HepG2 (cell line): Measurements from ENCODE around the gene CCDC117. TPM values are rescaled to one million over a fixed set of nuclear protein-coding genes. Genes with fewer than 3 reads are reported as not detected.
A peak's percentile ranks its signal among the peaks of the same experiment; 100 is the strongest.

Experiments
- ATAC-seq: fragments of 200-7000 bp; cut with Tn5 transposase; 3 replicates; pipeline ENCODE4 v1.9.1; 2020; ENCODE audit warnings: mild to moderate bottlenecking, moderate library complexity
- BruUV-seq: library from RNA; stranded (reverse); fragments of 400-500 nt; replicated peaks from 2 replicates; lab custom pipeline; 2021; lab: Mats Ljungman, UMichigan
- CTCF ChIA-PET: fragments of 300-600 bp; formaldehyde crosslinking; extraction: SDS; loops from one replicate; lab custom pipeline; 2021; ENCODE audit warnings: low total read pairs, inconsistent platforms, low intra/inter-chr PET ratio; lab: Yijun Ruan, JAX
- POLR2A ChIA-PET: fragments of 350-600 bp; sonication (Branson Sonifier 250); formaldehyde crosslinking; loops from one replicate; lab custom pipeline; 2020; ENCODE audit warnings: antibody characterized with exemption, inconsistent platforms; lab: Yijun Ruan, JAX
- DNase-seq: peaks from one replicate; pipeline ENCODE4 v3.0.0-alpha.2; 2015; ENCODE audit warnings: low spot score
- FAIRE-seq: peaks from 3 replicates; lab custom pipeline; 2011; peaks lifted over from hg19 to GRCh38; lab: Jason Lieb, UNC
- H2AFZ ChIP-seq: one replicate; pipeline ENCODE4 v1.6.1; 2011; ENCODE audit warnings: low read length, inconsistent platforms
- H3K27ac ChIP-seq: fragments of 300-600 bp; 3 replicates; pipeline ENCODE4 v1.8.0; 2011; ENCODE audit warnings: mixed run types, mild to moderate bottlenecking, mixed read lengths, low read length, inconsistent platforms; ENCODE audit not compliant: insufficient read depth; ENCODE audit errors: extremely low read length
- H3K27me3 ChIP-seq, 2 experiments: fragments of 200-600 bp in 1 of 2; 2 replicates in 1 of 2; 3 replicates in 1 of 2; pipeline versions ENCODE4 v1.6.0 to v1.8.0; 2011; ENCODE audit warnings: low read length in 2 of 2, mild to moderate bottlenecking in 2 of 2, moderate library complexity in 2 of 2, inconsistent platforms in 1 of 2; ENCODE audit not compliant: insufficient read depth in 2 of 2, control insufficient read depth in 1 of 2
- H3K36me3 ChIP-seq, 2 experiments: fragments of 200-600 bp in 1 of 2; replicated peaks in 1 of 2; 2 replicates in 1 of 2; 3 replicates in 1 of 2; pipeline versions ENCODE4 v1.5.1 to v1.8.0; 2011; ENCODE audit warnings: low read length in 2 of 2, inconsistent platforms in 1 of 2; ENCODE audit not compliant: insufficient read depth in 2 of 2, control insufficient read depth in 1 of 2
- H3K4me1 ChIP-seq: 2 replicates; pipeline ENCODE4 v1.5.1; 2012; ENCODE audit warnings: low read length, inconsistent platforms; ENCODE audit not compliant: insufficient read depth
- H3K4me2 ChIP-seq: 2 replicates; pipeline ENCODE4 v1.6.0; 2011; ENCODE audit warnings: low read depth, low read length, inconsistent platforms
- H3K4me3 ChIP-seq, 3 experiments: fragments of 200-600 bp in 1 of 3; sonication (generic), shearing (Covaris generic) in 1 of 3; replicated peaks in 1 of 3; 2 replicates each; pipeline ENCODE4 v1.5.1; 2011 to 2016; ENCODE audit warnings: low read length in 3 of 3, inconsistent platforms in 2 of 3, low read depth in 2 of 3, mild to moderate bottlenecking in 2 of 3, control low read depth in 1 of 3, mixed read lengths in 1 of 3; ENCODE audit not compliant: insufficient read depth in 1 of 3
- H3K79me2 ChIP-seq: one replicate; pipeline ENCODE4 v1.6.1; 2011; ENCODE audit warnings: low read length, inconsistent platforms; ENCODE audit not compliant: insufficient read depth
- H3K9ac ChIP-seq: 2 replicates; pipeline ENCODE4 v1.6.0; 2011; ENCODE audit warnings: mild to moderate bottlenecking, low read depth, low read length, inconsistent platforms; ENCODE audit not compliant: insufficient read depth
- H3K9me3 ChIP-seq: 2 replicates; pipeline ENCODE4 v1.5.1; 2012; ENCODE audit warnings: mild to moderate bottlenecking, low read length
- H4K20me1 ChIP-seq: 2 replicates; pipeline ENCODE4 v1.6.0; 2011; ENCODE audit warnings: inconsistent platforms, mild to moderate bottlenecking, low read length, moderate library complexity; ENCODE audit not compliant: insufficient read depth
- CREB1 ChIP-seq, 2 experiments: fragments of 450-650 bp in 1 of 2; IDR thresholded peaks; 2 replicates each; pipeline ENCODE4 v1.6.1; 2016 to 2017; ENCODE audit warnings: control low read depth in 1 of 2, mild to moderate bottlenecking in 1 of 2, missing compliant biosample characterization in 1 of 2, missing genetic modification characterization in 1 of 2
- CREM ChIP-seq, 2 experiments: sonication (generic) in 1 of 2; formaldehyde crosslinking in 1 of 2; IDR thresholded peaks; 2 replicates each; pipeline versions ENCODE4 v1.4.0 to v1.6.1; 2016 to 2020; ENCODE audit warnings: antibody characterized with exemption in 1 of 2, mild to moderate bottlenecking in 1 of 2, missing genetic modification reagents in 1 of 2
- HNF4A ChIP-seq: sonication (generic); formaldehyde crosslinking; IDR thresholded peaks from 2 replicates; pipeline ENCODE4 v1.4.0; 2020; ENCODE audit warnings: missing genetic modification reagents
- IKZF5 ChIP-seq: IDR thresholded peaks from 2 replicates; pipeline ENCODE4 v1.6.1; 2018; ENCODE audit warnings: missing genetic modification reagents, mild to moderate bottlenecking, missing compliant biosample characterization
- KDM5A ChIP-seq: fragments of 200-600 bp; sonication (generic); IDR thresholded peaks from 2 replicates; pipeline ENCODE4 v1.7.0; 2018; ENCODE audit warnings: antibody characterized with exemption, mild to moderate bottlenecking, low read length, borderline replicate concordance
- KDM6A ChIP-seq: IDR thresholded peaks from 2 replicates; pipeline ENCODE4 v1.6.1; 2016; ENCODE audit warnings: low read depth
- NR2F6 ChIP-seq, 2 experiments: IDR thresholded peaks; 2 replicates each; pipeline ENCODE4 v1.6.1; 2016; ENCODE audit warnings: antibody characterized with exemption in 1 of 2, mild to moderate bottlenecking in 1 of 2
- RAD21 ChIP-seq: fragments of 450-650 bp; formaldehyde crosslinking; IDR thresholded peaks from 2 replicates; pipeline ENCODE4 v1.5.0; 2020; ENCODE audit warnings: mild to moderate bottlenecking
- RXRA ChIP-seq: sonication (generic); formaldehyde crosslinking; IDR thresholded peaks from 2 replicates; pipeline ENCODE4 v1.5.1; 2020; ENCODE audit warnings: missing genetic modification reagents
- RXRB ChIP-seq: IDR thresholded peaks from 2 replicates; pipeline ENCODE4 v1.6.1; 2016; ENCODE audit warnings: borderline replicate concordance, missing genetic modification reagents, missing compliant biosample characterization
- SNAI1 ChIP-seq: sonication (generic); formaldehyde crosslinking; IDR thresholded peaks from 2 replicates; pipeline ENCODE4 v1.5.0; 2020; ENCODE audit warnings: mild to moderate bottlenecking, missing genetic modification reagents, borderline replicate concordance
- STAG1 ChIP-seq: sonication (generic); formaldehyde crosslinking; IDR thresholded peaks from 2 replicates; pipeline ENCODE4 v1.4.0; 2020; ENCODE audit warnings: missing genetic modification reagents
- ZBTB43 ChIP-seq: sonication (generic); formaldehyde crosslinking; conservative IDR thresholded peaks from 2 replicates; pipeline ENCODE4 v1.4.0; 2020; ENCODE audit warnings: missing genetic modification reagents
- WGBS: methylation state at CpG from one replicate; pipeline ENCODE4 v1.1.6; 2017; ENCODE audit warnings: low lambda C conversion rate; 5-methylcytosine and 5-hydroxymethylcytosine counted together
- in situ Hi-C: cut with HindIII; loops from 2 replicates; pipeline ENCODE4 v1.10.0; 2017; ENCODE audit warnings: low pct_unique_long_range_greater_than_20kb; ENCODE audit not compliant: extremely low pct_ligation_motif_present
- intact Hi-C: fragments of 100-400 bp; cut with micrococcal nuclease; formaldehyde crosslinking; loops from one replicate; pipeline ENCODE4 v1.10.0; 2022; ENCODE audit not compliant: unreplicated experiment
- polyA plus RNA-seq, 8 experiments: library from polyadenylated mRNA; depleted of rRNA in 3 of 8; stranded (reverse) in 7 of 8; unstranded in 1 of 8; fragments of >200 nt; fragmentation: Illumina TruSeq in 4 of 8; extraction: Trizol in 4 of 8; gene quantifications; 2 replicates each; pipeline versions ENCODE4 v1.2.1 to v1.2.3, GENCODE V29; 2011 to 2016; ENCODE audit warnings: low read depth in 4 of 8, missing spikeins in 1 of 8, mixed read lengths in 1 of 8; ENCODE audit not compliant: insufficient read depth in 1 of 8
- total RNA-seq, 5 experiments: library from RNA; depleted of rRNA; stranded (reverse); fragments of >200 nt; fragmentation: Illumina TruSeq; extraction: Trizol; gene quantifications; 2 replicates each; pipeline ENCODE4 v1.2.3, GENCODE V29; 2016; ENCODE audit warnings: low read depth in 1 of 5
- TF ChIP-seq, protein P1 (sequence below): sonication (generic); formaldehyde crosslinking; IDR thresholded peaks from 2 replicates; pipeline ENCODE4 v1.5.0; 2020; ENCODE audit warnings: mild to moderate bottlenecking, missing genetic modification reagents

CCDC117 gene
- total and polyA plus RNA-seq, 2 of the 13 experiments (the other 11 are each of a cell fraction or from before 2014, with no cell fraction given) = 12.6 to 34.2 TPM

- ChIA-PET POLR2A (interaction anchor here (0.9 to 20.4 kb wide), 5 partner anchors 10 to 26 kb away, joined by 3 to 945 read pairs (median 75); no protein-coding TSS in a partner anchor), CTCF (interaction anchor here (2.4 kb wide), 1 partner anchor 26 kb away, joined by 12 read pairs; no protein-coding TSS in a partner anchor)
- peak overlapping the region; percentile 99 for H3K9ac ChIP-seq
- H2AFZ ChIP-seq = no peak overlapping the region
- in situ Hi-C loops = no loop called here
- H4K20me1 ChIP-seq = peaks cover 6% of the 10 kb centered on the region
- H3K27me3 ChIP-seq = no peaks in the 10 kb centered on the region; a peak in 1 of 5 replicates
- peaks cover 2 to 10% of the 10 kb centered on the region in 2 experiments; a peak in 2 of 5 replicates for H3K36me3 ChIP-seq
- H3K79me2 ChIP-seq = peaks cover 41% of the 10 kb centered on the region
- H3K4me1 ChIP-seq = peaks cover 34% of the 10 kb centered on the region
- FAIRE-seq (no peak), ATAC-seq (peak; percentile 18; the same call in 2 of the 3 replicates), DNase-seq (peak; percentile 66)
- peak overlapping the region; percentile 63 for H3K4me2 ChIP-seq
- no TSS peak for BruUV-seq
- no peaks in the 10 kb centered on the region for H3K9me3 ChIP-seq
- intact Hi-C loops = loop anchor here (1.0 kb wide), 2 partner anchors 9 to 27 kb away; no protein-coding TSS in a partner anchor
- WGBS = 27% methylated on average over 7 of the region's 7 CpGs
- H3K27ac ChIP-seq = peak overlapping the region; percentile 98
- peak overlapping the region in 1 of 3 experiments; percentile 82; a peak in 1 of 6 replicates for H3K4me3 ChIP-seq
- TF ChIP-seq IKZF5 (CRISPR knock-in tag) = 0 out of 2 replicates have a peak, but pooled peaks have one; percentile 6
- TF ChIP-seq KDM5A = peak; percentile 42; the same call in 1 of the 2 replicates
- TF ChIP-seq, protein P1, sequence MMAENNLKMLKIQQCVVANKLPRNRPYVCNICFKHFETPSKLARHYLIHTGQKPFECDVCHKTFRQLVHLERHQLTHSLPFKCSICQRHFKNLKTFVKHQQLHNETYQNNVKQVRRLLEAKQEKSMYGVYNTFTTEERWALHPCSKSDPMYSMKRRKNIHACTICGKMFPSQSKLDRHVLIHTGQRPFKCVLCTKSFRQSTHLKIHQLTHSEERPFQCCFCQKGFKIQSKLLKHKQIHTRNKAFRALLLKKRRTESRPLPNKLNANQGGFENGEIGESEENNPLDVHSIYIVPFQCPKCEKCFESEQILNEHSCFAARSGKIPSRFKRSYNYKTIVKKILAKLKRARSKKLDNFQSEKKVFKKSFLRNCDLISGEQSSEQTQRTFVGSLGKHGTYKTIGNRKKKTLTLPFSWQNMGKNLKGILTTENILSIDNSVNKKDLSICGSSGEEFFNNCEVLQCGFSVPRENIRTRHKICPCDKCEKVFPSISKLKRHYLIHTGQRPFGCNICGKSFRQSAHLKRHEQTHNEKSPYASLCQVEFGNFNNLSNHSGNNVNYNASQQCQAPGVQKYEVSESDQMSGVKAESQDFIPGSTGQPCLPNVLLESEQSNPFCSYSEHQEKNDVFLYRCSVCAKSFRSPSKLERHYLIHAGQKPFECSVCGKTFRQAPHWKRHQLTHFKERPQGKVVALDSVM (CRISPR knock-in tag) = peak; percentile 68; the same call in 1 of the 2 replicates
- 0 out of 2 replicates have a peak, but pooled peaks have one; percentile 67 for TF ChIP-seq SNAI1 (CRISPR knock-in tag)
- no peak for TF ChIP-seq ZBTB43 (CRISPR knock-in tag)
- TF ChIP-seq STAG1 (CRISPR knock-in tag) = peak; percentile 41
- 0 out of 2 replicates have a peak, but pooled peaks have one; percentile 11 for TF ChIP-seq KDM6A (CRISPR knock-in tag)
- TF ChIP-seq CREM (IDR thresholded peaks at IDR 0.05) = 0 out of 2 replicates have a peak, but pooled peaks have one; percentile 3
- TF ChIP-seq CREM (CRISPR knock-in tag; IDR thresholded peaks at IDR 0.05) = no peak
- peak; percentile 1; the same call in 1 of the 2 replicates for TF ChIP-seq NR2F6 (IDR thresholded peaks at IDR 0.05)
- TF ChIP-seq NR2F6 (CRISPR knock-in tag; IDR thresholded peaks at IDR 0.05) = no peak
- no peak for TF ChIP-seq RXRA (CRISPR knock-in tag)
- peak; percentile 14; the same call in 1 of the 2 replicates for TF ChIP-seq HNF4A (CRISPR knock-in tag)
- 0 out of 2 replicates have a peak, but pooled peaks have one; percentile 3 for TF ChIP-seq RXRB (CRISPR knock-in tag)
- peak; percentile 40; the same call in 1 of the 2 replicates for TF ChIP-seq RAD21 (CRISPR knock-in tag)
- no peak for TF ChIP-seq CREB1 (IDR thresholded peaks at IDR 0.05)
- peak; percentile 8; the same call in 1 of the 2 replicates for TF ChIP-seq CREB1 (CRISPR knock-in tag; IDR thresholded peaks at IDR 0.05)
Observed at GRCh38 chr22:28802595-28803123, 30.2 kb downstream of the CCDC117 start.
